ENCODE results near the gene MCM3AP. TPM values are rescaled to one million over a fixed set of nuclear protein-coding genes. Genes with fewer than 3 reads are reported as not detected.

Gene MCM3AP
- total RNA-seq, 3 donors from 2014 or later = 134 to 144 (median 140) TPM

- ATAC-seq = no peak
- no peaks in the 10 kb centered on the region for H3K9me3 Mint-ChIP-seq
- H3K36me3 Mint-ChIP-seq (ENCODE audit: insufficient read depth) = peaks cover 8% of the 10 kb centered on the region
- H3K4me3 Mint-ChIP-seq = no peak overlapping the region
- no peak for DNase-seq
- H3K4me1 Mint-ChIP-seq (ENCODE audit: low read depth) = no peaks in the 10 kb centered on the region
- no peaks in the 10 kb centered on the region for H3K27me3 Mint-ChIP-seq (ENCODE audit: low read depth)
Measured at GRCh38 chr21:46215436-46216131, 69.8 kb downstream of the MCM3AP start.

- Mint-ChIP-seq H3K4me1 (ENCODE audit: low read depth) (no peaks in the 10 kb centered on the region), H3K9me3 (no peaks in the 10 kb centered on the region), H3K36me3 (ENCODE audit: insufficient read depth) (peaks cover 3% of the 10 kb centered on the region), H3K27me3 (ENCODE audit: low read depth) (no peaks in the 10 kb centered on the region), H3K4me3 (no peak overlapping the region)
- DNase-seq (no peak), ATAC-seq (no peak)
Measured at GRCh38 chr21:46214478-46215340, 70.7 kb downstream of the MCM3AP start.

GRCh38 chr21:46213620-46214286 is 71.7 kb downstream of the MCM3AP start:
- DNase-seq (no peak), ATAC-seq (no peak)
- H3K36me3 Mint-ChIP-seq (ENCODE audit: insufficient read depth) = peaks cover 3% of the 10 kb centered on the region
- H3K4me3 Mint-ChIP-seq = no peak overlapping the region
- no peaks in the 10 kb centered on the region for H3K9me3 Mint-ChIP-seq
- no peaks in the 10 kb centered on the region for H3K4me1 Mint-ChIP-seq (ENCODE audit: low read depth)
- H3K27me3 Mint-ChIP-seq (ENCODE audit: low read depth) = no peaks in the 10 kb centered on the region

GRCh38 chr21:46212721-46213484 is 72.5 kb downstream of the MCM3AP start:
- Mint-ChIP-seq H3K36me3 (ENCODE audit: insufficient read depth) (peaks cover 3% of the 10 kb centered on the region), H3K4me1 (ENCODE audit: low read depth) (no peaks in the 10 kb centered on the region), H3K9me3 (no peaks in the 10 kb centered on the region), H3K4me3 (no peak overlapping the region), H3K27me3 (ENCODE audit: low read depth) (no peaks in the 10 kb centered on the region)
- no peak for ATAC-seq
- DNase-seq = no peak

- H3K36me3 Mint-ChIP-seq (ENCODE audit: insufficient read depth) = peaks cover 2% of the 10 kb centered on the region
- H3K4me1 Mint-ChIP-seq (ENCODE audit: low read depth) = no peaks in the 10 kb centered on the region
- ATAC-seq (no peak), DNase-seq (no peak)
- H3K27me3 Mint-ChIP-seq (ENCODE audit: low read depth) = no peaks in the 10 kb centered on the region
- H3K4me3 Mint-ChIP-seq = no peak overlapping the region
- no peaks in the 10 kb centered on the region for H3K9me3 Mint-ChIP-seq
Measured at GRCh38 chr21:46211786-46212720, 73.4 kb downstream of the MCM3AP start.

- Mint-ChIP-seq H3K9me3 (no peaks in the 10 kb centered on the region), H3K4me3 (no peak overlapping the region), H3K4me1 (ENCODE audit: low read depth) (no peaks in the 10 kb centered on the region), H3K36me3 (ENCODE audit: insufficient read depth) (peaks cover 2% of the 10 kb centered on the region), H3K27me3 (ENCODE audit: low read depth) (no peaks in the 10 kb centered on the region)
- ATAC-seq (no peak), DNase-seq (no peak)
Measured at GRCh38 chr21:46211376-46211775, 74.0 kb downstream of the MCM3AP start.

GRCh38 chr21:46210378-46211136 is 74.9 kb downstream of the MCM3AP start:
- ATAC-seq (no peak), DNase-seq (no peak)
- H3K27me3 Mint-ChIP-seq (ENCODE audit: low read depth) = no peaks in the 10 kb centered on the region
- H3K4me3 Mint-ChIP-seq = no peak overlapping the region
- H3K9me3 Mint-ChIP-seq = no peaks in the 10 kb centered on the region
- H3K36me3 Mint-ChIP-seq (ENCODE audit: insufficient read depth) = peaks cover 5% of the 10 kb centered on the region
- no peaks in the 10 kb centered on the region for H3K4me1 Mint-ChIP-seq (ENCODE audit: low read depth)

GRCh38 chr21:46208761-46209721 is 76.4 kb downstream of the MCM3AP start:
- H3K4me1 Mint-ChIP-seq (ENCODE audit: low read depth) = no peaks in the 10 kb centered on the region

GRCh38 chr21:46207920-46208591 is 77.4 kb downstream of the MCM3AP start:
- peaks cover 9% of the 10 kb centered on the region for H3K36me3 Mint-ChIP-seq (ENCODE audit: insufficient read depth)
- no peak for ATAC-seq

More at GRCh38 chr21:46208761-46209721, 76.4 kb downstream of the MCM3AP start:
- Mint-ChIP-seq H3K9me3 (no peaks in the 10 kb centered on the region), H3K4me3 (no peak overlapping the region), H3K36me3 (ENCODE audit: insufficient read depth) (peaks cover 11% of the 10 kb centered on the region), H3K27me3 (ENCODE audit: low read depth) (no peaks in the 10 kb centered on the region)
- DNase-seq (no peak), ATAC-seq (no peak)

GRCh38 chr21:46207006-46207919 is 78.1 kb downstream of the MCM3AP start:
- Mint-ChIP-seq H3K27me3 (ENCODE audit: low read depth) (no peaks in the 10 kb centered on the region), H3K4me1 (ENCODE audit: low read depth) (no peaks in the 10 kb centered on the region), H3K4me3 (no peak overlapping the region), H3K9me3 (no peaks in the 10 kb centered on the region), H3K36me3 (ENCODE audit: insufficient read depth) (peaks cover 9% of the 10 kb centered on the region)
- ATAC-seq = no peak
- DNase-seq = no peak

More at GRCh38 chr21:46207920-46208591, 77.4 kb downstream of the MCM3AP start:
- Mint-ChIP-seq H3K27me3 (ENCODE audit: low read depth) (no peaks in the 10 kb centered on the region), H3K4me1 (ENCODE audit: low read depth) (no peaks in the 10 kb centered on the region), H3K4me3 (no peak overlapping the region), H3K9me3 (no peaks in the 10 kb centered on the region)
- no peak for DNase-seq

Measured in activated T-cell treated with anti-CD3 and anti-CD28 coated beads, Interleukin-2, amount 50 U/mL, for 4 hours (primary cell).